AG04450 (cell line): ENCODE measurements around the gene COX20. TPM values are rescaled to one million over a fixed set of nuclear protein-coding genes. Genes with fewer than 3 reads are reported as not detected.
"Not testable (repeated sequence)": the region's sequence is repeated elsewhere in the genome, so short reads cannot be mapped to it uniquely, and the experiment has no call there.

Experiments
- CTCF ChIA-PET: fragments of 300-600, 350-600 bp; formaldehyde crosslinking; extraction: SDS; loops from one replicate; lab custom pipeline; 2022; ENCODE audit warnings: antibody characterized with exemption, inconsistent platforms; lab: Charles Lee
- POLR2A ChIA-PET: fragments of 350-600 bp; formaldehyde crosslinking; extraction: SDS; loops from one replicate; lab custom pipeline; 2021; ENCODE audit warnings: antibody characterized with exemption, inconsistent platforms; lab: Yijun Ruan, JAX
- DNase-seq: peaks from one replicate; pipeline ENCODE4 v3.0.0-alpha.2; 2011; ENCODE audit warnings: low read depth, low spot score
- H3K27ac ChIP-seq: one replicate; pipeline ENCODE4 v1.5.1; 2012; ENCODE audit warnings: low read depth, low read length, control low read depth
- H3K27me3 ChIP-seq: one replicate; pipeline ENCODE4 v1.6.0; 2012; ENCODE audit warnings: low read length; ENCODE audit not compliant: control insufficient read depth, insufficient read depth
- H3K4me3 ChIP-seq: 2 replicates; pipeline ENCODE4 v1.5.1; 2011; ENCODE audit warnings: mild to moderate bottlenecking, low read depth, low read length, control low read depth
- H3K9me3 ChIP-seq: 2 replicates; pipeline ENCODE4 v1.5.1; 2012; ENCODE audit warnings: low read length; ENCODE audit not compliant: control insufficient read depth, insufficient read depth
- polyA plus RNA-seq: library from polyadenylated mRNA; depleted of rRNA; stranded (reverse); fragments of >200 nt; gene quantifications from 2 replicates; pipeline ENCODE4 v1.2.3, GENCODE V29; 2011
- TF ChIP-seq, protein P1 (sequence below): IDR thresholded peaks from 2 replicates; pipeline ENCODE4 v1.5.1; 2011; ENCODE audit warnings: low read depth, low read length, control low read depth, inconsistent platforms

COX20 gene
- polyA plus RNA-seq, 1 experiment: 45.8 TPM

DNA sequence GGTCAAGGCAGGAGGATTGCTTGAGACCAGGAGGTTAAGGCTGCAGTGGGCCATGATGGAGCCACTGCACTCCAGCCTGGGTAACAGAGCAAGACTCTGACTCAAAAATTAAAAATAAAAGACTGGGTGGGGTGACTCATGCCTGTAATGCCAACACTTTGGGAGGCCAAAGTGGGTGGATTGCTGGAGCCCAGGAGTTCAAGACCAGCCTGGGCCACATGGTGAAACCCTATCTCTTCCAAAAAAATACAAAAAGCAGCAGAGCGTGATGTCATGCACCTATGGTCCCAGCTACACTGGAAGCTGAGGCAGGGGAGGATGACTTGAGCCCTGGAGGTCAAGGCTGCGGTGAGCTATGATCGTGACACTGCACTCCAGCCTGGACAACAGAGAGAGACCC is 44.4 kb upstream of the COX20 start:
- ChIA-PET POLR2A (no interaction called here), CTCF (interaction anchor here (0.6 to 1.4 kb wide), 2 partner anchors 10 to 188 kb away, joined by 3 to 4 read pairs; no protein-coding TSS in a partner anchor)
- DNase-seq: no peak
- no peak overlapping the region for H3K27ac ChIP-seq
- H3K9me3 ChIP-seq: no peaks in the 10 kb centered on the region
- TF ChIP-seq, protein P1, sequence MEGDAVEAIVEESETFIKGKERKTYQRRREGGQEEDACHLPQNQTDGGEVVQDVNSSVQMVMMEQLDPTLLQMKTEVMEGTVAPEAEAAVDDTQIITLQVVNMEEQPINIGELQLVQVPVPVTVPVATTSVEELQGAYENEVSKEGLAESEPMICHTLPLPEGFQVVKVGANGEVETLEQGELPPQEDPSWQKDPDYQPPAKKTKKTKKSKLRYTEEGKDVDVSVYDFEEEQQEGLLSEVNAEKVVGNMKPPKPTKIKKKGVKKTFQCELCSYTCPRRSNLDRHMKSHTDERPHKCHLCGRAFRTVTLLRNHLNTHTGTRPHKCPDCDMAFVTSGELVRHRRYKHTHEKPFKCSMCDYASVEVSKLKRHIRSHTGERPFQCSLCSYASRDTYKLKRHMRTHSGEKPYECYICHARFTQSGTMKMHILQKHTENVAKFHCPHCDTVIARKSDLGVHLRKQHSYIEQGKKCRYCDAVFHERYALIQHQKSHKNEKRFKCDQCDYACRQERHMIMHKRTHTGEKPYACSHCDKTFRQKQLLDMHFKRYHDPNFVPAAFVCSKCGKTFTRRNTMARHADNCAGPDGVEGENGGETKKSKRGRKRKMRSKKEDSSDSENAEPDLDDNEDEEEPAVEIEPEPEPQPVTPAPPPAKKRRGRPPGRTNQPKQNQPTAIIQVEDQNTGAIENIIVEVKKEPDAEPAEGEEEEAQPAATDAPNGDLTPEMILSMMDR: no peak
- no peak overlapping the region for H3K4me3 ChIP-seq
- peaks cover 3% of the 10 kb centered on the region for H3K27me3 ChIP-seq

DNA sequence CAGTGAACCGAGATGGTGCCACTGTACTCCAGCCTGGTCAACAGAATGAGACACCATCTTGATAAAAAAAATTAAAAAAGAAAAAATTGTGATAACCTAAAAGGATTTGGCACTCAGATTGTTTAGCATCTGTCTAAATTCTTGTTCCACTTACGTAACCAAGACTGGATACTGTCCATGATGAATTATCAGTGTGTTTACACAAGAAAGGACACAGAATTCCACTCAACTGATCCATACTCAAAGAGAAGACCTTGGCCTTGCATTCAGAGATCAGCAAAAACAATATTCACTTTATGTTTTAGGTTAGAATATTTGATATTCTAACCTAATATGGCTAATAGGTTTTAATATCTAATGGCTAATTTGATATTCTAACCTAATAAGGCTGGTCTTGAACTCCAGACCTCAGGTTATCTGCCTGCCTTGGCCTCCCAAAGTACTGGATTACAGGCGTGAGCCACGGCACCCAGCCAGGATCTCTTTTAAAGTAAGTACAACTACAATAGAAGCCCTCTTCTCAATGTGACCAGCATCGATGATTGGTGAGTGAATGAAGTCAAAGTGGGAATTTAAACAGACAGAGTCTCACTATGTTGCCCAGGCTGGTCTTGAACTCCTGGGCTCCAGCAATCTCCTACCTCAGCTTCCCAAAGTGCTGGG is 43.1 kb upstream of the COX20 start:
- H3K4me3 ChIP-seq: no peak overlapping the region
- H3K9me3 ChIP-seq: no peaks in the 10 kb centered on the region
- H3K27ac ChIP-seq: no peak overlapping the region
- peaks cover 3% of the 10 kb centered on the region for H3K27me3 ChIP-seq
- POLR2A ChIA-PET: no interaction called here
- DNase-seq: peak; percentile 15
- TF ChIP-seq, protein P1: no peak
- CTCF ChIA-PET: no interaction called here

DNA sequence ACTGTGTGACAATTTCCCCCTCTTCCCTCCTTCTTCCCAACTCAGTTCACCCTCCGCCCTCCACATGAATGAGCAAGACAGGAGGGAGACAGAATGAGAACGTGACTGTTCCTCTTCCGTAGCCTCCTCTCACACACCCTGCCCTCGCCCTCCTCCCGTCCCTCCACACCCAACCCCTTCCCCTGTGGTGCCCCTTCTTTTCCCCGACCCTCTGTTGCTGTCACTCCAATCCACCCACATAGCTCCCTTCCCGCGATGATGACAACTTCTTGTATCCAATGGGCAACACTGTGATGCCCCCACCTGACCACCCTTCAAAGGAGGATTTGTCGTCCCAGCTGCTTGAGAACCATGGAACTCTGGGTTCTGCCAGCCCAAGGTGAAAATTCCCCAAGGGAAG is 41.4 kb upstream of the COX20 start:
- Histone ChIP-seq H3K4me3 (no peak overlapping the region), H3K9me3 (no peaks in the 10 kb centered on the region), H3K27me3 (no peaks in the 10 kb centered on the region), H3K27ac (no peak overlapping the region)
- TF ChIP-seq, protein P1: no peak
- POLR2A ChIA-PET: no interaction called here
- DNase-seq: no peak
- CTCF ChIA-PET: interaction anchor here (6.4 kb wide), 1 partner anchor 190 kb away, joined by 160 read pairs; no protein-coding TSS in a partner anchor

DNA sequence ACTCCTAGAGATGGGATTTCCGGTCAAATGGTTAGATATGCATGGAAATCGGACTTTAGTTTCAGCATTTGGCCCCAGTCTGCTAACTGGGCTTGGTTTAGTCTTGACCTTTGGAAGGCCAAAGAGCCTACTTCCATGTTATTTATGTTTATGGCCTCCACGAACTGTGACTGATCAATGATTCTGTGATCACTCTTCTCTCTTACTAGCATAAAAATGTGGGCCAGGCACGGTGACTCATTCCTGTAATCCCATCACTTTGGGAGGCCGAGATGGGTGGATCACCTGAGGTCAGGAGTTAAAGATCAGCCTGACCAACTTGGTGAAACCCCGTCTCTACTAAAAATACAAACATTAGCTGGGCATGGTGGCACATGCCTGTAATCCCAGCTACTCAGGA is 40.9 kb upstream of the COX20 start:
- H3K27me3 ChIP-seq, H3K9me3 ChIP-seq, H3K27ac ChIP-seq, DNase-seq, H3K4me3 ChIP-seq, POLR2A ChIA-PET: not testable (repeated sequence)
- CTCF ChIA-PET: interaction anchor here (6.4 kb wide), 1 partner anchor 191 kb away, joined by 160 read pairs; no protein-coding TSS in a partner anchor

DNA sequence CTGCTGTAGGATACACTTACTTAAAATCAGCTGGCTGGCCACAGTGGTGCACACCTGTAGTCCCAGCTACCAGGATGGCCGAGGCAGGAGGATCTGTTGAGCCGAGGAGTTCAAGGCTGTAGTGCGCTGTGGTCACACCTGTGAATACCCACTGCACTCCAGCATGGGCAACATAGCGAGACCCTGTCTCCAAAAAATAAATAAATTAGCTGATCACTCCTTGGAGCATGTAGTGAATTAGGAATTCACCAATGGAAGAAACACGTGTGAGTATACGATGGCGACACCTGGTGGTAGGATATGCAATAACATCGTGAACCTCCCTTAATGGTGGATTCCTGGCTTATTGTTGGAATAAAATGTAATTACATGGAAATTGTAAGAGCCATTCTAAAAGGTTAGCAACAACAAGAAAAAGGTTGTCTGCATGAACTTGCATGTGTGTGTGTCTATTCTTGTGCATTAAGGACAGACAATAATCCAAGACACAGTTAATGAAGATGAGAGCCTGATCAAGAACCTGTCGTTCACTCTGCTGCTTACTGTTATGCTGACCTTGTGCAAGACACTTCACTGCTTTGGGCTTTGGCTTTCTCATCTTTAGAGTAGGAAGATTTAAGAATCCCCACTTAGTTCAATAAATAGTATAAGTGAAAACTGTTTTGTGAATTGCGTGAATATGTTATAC is 38.6 kb upstream of the COX20 start:
- H3K9me3 ChIP-seq: no peaks in the 10 kb centered on the region
- no peak overlapping the region for H3K4me3 ChIP-seq
- POLR2A ChIA-PET: interaction anchor here (0.6 to 1.6 kb wide), 3 partner anchors 55 to 193 kb away, joined by 3 to 4 read pairs (median 3); no protein-coding TSS in a partner anchor
- CTCF ChIA-PET: interaction anchor here (0.6 to 6.4 kb wide), 20 partner anchors 11 to 382 kb away, joined by 3 to 160 read pairs (median 3); no protein-coding TSS in a partner anchor
- DNase-seq: peak; percentile 44
- no peaks in the 10 kb centered on the region for H3K27me3 ChIP-seq
- no peak overlapping the region for H3K27ac ChIP-seq
- TF ChIP-seq, protein P1: peak; percentile 83
